NCI-H82 (cell line): ENCODE measurements around the gene CPAMD8.
A peak's percentile ranks its signal among the peaks of the same experiment; 100 is the strongest.
"Not testable (repeated sequence)": the region's sequence is repeated elsewhere in the genome, so short reads cannot be mapped to it uniquely, and the experiment has no call there.

Experiments used
- DNase-seq: peaks from one replicate; lab custom pipeline; 2025; lab: John Stamatoyannopoulos, UW

The CPAMD8 gene

DNA sequence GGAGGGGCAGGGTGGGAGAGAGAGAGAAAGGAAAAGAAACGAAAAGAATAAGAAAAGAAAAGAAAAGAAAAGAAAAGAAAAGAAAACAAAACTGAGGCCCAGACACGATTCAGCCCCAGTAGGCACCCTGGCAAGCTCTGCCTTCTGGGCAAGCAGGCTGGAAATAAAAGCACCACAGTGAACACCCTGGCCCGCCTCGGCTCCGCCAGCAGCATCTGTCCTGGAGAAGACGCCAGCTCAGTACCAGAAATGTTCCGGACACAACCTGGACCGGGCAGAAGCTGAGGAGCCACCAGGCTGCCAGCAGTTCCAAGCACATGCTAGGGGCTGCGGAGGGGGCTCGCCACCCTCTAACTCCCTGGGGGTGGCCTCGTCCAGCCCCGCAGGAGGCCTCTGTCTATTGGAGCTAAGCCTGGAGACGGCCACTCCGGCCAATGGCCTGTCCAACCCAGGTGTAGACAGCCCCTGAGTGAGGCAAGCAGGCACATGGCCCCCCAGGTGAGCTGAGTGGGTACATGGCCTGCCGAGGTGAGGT is 11.4 kb upstream of the CPAMD8 start:
- no peak for DNase-seq

DNA sequence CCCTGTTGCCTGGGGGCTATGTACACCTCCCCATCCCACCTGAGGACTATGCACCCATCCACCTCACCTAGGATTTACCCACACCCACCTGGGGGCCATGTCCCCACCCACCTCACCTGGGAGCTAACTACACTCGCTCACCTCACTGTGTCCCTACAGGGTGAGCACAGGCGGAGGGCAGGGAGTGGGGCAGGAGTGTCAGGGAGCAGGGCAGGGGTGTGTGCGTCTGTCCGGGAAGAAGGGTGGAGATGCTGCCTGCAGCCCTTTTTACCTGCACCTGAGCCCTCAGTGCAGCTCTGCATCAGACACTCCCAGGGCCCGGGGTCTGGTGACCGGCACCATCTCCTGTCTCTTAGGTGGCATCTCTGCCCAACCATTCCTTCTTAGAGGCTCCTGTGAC is 10.6 kb upstream of the CPAMD8 start:
- no peak for DNase-seq

- DNase-seq: no peak
Observed at GRCh38 chr19:17036640-17037039, 10.0 kb upstream of the CPAMD8 start.

DNA sequence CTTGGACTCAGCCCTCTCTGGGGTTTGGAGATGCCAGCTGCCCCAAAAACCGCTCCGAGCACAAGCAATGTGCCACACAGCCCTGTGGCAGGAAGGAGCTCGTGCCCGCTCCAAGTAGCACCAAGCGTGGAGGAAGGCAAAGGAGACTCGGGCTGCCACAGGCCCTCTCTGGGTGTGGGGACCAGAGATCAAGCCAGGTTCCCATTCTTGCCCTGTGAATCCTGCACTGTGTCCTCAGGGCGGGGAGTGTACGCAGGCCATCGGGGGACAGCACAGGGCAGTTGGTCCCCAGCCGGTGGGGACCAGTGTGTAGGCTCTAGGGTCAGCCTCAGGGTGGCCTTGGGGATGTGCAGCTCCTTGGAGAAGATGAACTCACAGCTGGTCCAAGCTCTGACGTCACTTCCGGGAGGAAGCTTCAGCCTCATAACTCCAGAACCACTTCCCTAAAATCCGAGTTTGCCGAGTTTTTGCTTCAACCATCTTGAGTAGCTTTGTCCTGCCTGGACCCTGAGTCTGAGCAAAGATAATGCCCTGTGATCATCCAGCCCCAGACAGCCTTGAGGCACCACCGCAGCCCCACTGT is 9.3 kb upstream of the CPAMD8 start:
- DNase-seq: peak; percentile 47

GRCh38 chr19:17031741-17032140 is 5.1 kb upstream of the CPAMD8 start:
- DNase-seq: no peak

DNA sequence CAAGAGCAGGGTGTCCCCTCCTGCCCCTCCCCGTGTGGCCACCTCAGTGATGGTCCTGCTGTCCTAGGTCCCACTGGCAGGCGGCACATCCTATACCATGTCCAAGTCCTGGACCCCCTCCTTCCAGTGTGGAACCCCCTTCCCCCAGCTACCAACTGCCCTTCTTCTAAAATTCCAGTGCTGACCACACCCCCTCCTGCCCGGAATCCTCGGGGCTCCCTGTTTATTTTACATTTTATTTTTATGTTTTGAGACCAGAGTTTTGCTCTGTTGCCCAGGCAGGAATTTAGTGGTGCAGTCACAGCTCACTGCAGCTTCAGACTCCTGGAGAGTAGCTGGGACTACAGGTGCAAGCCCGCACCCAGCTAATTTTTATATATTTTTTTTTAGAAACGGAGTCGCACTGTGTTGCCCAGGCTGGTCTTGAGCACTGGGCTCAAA is 945 bp upstream of the CPAMD8 start:
- no peak for DNase-seq

DNA sequence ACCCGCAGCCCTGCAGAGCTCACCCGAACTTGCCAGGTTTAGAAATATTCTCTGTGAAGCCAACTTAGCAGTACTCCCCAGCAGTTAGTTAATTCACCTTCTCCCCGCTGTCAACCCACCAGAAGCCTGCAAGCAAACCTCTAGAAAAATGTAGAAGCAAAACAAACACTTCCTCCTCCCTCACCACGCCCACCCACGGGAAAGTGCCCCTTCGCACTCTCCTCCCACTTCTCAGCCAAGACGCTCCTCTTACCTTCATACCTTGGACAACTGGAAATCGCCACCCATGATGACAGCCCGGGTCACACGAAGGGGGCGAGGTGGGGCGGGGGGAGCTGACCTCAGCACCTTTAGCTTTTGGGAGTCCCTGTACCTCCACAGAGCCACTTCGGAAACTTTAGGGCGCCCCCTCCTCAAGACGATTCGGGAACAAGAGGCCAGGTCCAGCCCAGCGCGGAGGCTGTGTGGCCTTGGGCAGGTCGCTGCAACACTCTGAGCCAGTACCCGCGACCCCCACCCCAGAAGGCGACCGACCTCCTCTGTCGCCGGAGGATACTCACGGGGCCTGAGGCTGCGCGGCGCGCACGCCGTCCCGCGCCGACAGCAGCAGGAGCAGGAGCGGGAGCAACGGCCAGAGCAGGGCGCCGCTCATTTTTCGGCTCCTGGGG is 485 bp downstream of the CPAMD8 start:
- no peak for DNase-seq

- DNase-seq: no peak
Observed at GRCh38 chr19:17025361-17025760, 1.2 kb downstream of the CPAMD8 start.

- peak; percentile 67 for DNase-seq
Observed at GRCh38 chr19:17024941-17025340, 1.7 kb downstream of the CPAMD8 start.

DNA sequence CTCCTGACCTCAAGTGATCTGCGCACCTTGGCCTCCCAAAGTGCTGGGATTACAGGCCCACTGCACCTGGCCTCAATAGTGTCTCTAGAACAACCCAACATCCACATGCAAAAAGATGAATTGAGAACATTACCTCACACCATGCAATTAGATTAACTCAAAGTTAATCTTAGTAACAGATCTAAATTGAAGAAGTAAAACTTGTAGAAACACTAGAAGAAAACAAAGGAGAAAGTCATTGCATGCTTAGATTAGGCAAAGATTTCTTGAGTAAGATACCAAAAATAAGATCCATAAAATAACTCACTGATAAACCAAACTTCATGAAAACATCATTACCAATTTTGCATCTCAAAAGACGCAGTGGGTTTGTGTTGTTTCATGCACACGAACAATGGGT is 2.8 kb downstream of the CPAMD8 start:
- no peak for DNase-seq

DNA sequence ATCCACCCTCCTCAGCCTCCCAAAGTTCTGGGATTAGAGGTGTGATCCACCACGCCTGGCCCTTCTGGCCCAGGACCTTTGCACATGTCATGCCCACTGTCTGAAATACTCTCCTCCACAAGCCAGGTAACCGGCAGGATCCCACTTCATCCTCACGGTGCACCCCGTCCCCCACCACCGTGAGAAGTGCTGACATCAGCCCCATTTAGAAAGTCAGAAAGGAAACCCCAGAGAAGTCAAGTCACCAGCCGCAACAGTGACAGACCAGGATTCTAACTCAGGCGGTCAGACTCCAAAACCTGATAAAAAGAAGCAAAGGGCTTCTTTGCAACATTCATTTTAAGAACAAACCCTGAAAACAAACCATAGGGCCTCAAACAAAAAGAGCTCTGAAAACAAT is 3.9 kb downstream of the CPAMD8 start:
- DNase-seq: no peak

- no peak for DNase-seq
Observed at GRCh38 chr19:17021793-17022590, 4.6 kb downstream of the CPAMD8 start.

DNA sequence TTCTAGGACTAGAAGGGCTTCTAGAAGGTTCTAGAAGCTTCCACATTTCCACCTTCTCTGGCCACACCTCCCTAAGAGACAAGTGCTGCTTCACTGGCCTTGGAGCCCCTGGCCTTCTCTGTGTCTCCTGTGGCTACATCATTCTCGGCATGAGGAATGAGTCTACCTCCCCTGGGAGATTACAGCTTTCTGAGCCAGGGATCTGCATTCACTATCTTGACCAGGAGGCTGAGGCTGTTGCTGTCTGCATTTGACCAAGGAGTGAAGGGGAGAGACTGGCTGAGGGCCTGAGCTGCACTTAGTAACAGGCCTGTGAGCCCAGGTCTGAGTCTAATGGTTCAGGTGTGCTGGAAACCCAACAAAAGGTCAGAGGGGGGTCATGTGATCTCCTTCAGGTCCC is 5.3 kb downstream of the CPAMD8 start:
- DNase-seq: no peak

DNA sequence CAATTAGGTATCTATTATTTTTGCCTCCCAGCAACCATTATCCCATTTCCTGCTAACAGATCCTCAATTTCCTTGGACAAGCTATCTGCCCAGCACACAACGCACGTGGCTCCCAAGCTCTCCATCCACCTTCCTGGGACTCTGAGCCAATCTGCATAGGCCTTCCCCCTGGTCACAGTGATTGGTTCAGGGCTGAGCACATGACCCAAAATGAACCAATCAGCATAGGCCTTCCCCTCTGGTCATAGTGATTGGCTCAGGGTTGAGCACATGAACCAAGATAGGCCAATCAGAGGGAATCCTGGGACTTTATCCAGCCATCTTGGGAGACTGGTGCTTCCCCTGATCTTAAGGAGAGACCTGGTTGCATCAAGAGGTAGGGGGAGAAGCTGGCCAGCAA is 5.8 kb downstream of the CPAMD8 start:
- DNase-seq: peak; percentile 51

- no peak for DNase-seq
Observed at GRCh38 chr19:17020385-17020784, 6.2 kb downstream of the CPAMD8 start.

DNA sequence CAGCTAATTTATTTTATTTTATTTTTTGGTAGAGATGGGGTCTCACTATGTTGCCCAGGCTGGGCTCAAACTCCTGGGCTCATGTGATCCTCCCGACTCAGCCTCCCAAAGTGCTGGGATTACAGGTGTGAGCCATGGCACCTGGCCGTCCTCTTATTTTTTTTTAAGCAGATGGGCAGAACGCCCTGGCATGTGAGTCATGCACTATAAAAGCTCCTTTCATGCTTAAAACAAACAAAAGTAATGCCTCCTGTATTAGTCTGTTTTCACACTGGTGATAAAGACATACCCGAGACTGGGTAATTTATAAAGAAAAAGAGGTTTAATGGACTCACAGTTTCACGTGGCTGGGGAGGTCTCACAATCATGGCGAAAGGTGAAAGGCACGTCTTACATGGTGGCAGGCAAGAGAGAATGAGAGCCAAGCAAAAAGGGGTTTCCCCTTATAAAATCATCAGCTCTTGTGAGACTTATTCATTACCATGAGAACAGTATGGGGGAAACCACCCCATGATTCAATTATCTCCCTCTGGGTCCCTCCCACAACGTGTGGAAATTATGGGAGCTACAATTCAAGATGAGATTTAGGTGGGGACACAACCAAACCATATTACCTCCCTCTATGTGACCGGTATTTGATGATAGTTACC is 12.3 kb downstream of the CPAMD8 start:
- DNase-seq: not testable (repeated sequence)

DNA sequence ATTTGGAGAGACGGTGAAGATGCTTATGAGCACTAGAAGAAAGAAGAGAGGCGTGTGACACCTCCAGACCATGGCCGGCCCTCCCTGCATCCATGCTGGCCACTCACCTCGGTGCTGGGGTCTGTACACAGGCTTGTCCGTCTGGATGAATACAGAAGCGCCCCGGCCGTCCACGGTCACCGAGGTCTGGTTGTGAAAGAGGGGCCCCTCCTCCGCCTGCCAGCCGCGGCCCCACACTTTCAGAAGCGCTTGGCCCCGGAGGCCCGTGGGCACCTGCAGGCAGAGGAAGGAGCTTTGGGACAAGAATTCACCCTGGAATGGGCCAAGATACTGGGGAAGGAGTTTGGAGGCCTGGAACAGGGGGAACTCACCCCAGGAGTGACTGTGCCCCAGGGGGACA is 15.1 kb downstream of the CPAMD8 start:
- no peak for DNase-seq

DNA sequence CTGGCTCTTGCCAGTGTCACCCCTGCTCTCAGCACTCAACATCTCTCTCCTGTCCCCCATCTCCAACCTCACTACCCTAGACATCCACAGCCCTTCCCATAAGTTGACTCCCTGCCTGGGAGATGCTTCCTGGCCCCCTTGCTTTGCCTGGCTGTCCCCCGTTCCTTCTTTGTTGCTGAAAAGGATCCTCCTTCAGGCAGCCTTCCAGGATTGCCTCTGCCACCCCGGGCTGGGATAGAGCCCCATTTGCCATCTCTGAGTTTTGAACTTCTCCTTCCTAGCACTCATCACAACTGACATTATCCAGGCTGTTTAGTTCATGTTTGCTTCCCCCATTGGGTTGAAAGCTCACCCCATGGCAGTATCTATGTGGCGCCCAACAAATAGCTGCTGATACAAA is 20.0 kb downstream of the CPAMD8 start:
- no peak for DNase-seq

- no peak for DNase-seq
Observed at GRCh38 chr19:17005000-17005399, 21.6 kb downstream of the CPAMD8 start.

- no peak for DNase-seq
Observed at GRCh38 chr19:17004386-17004785, 22.2 kb downstream of the CPAMD8 start.

DNA sequence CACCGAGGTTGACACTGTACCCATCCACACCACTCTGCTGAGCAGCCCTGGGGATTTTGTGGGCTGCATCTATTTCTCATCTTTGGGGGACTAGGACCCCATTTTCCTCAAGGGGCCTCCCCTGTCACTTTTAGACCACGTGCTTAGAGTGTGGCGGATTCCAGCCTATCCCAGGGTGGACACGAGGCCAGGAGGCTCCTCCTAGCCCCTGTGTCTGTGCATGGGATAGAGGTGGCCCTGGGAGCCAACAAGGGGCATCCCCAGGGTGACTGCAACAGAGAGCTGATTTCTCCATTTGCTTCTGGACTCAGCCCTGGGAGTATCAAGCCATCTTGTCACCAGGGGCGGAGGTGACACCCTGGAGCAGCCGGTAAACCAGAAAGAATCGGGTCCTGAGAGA is 24.2 kb downstream of the CPAMD8 start:
- DNase-seq: no peak

DNA sequence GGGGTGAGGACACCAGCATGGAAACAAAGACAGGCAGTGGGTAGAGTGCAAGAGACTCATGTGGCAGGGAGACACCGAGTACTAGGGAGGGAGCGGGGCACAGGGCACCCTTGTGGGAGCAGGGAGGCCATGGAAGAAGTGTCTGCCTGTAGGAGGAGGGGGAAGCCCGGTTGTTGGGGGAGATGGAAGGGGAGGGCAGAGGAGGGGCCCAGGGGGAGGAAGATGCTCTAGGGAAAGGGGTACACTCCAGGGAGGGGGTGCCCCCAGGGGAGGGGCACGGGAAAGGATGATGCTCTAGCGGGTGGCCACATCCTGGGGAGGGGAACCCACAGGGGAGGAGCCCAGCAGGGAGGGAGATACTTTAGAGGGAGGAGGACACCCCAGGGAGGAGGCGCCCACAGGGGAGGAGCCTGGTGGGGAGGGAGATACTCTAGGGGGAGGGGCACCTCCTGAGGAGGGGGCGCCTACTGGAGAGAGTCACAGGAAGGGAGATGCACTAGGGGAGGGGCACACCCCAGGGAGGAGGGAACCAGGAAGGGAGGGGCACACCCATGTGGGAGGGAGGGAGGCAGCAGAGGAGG is 24.9 kb downstream of the CPAMD8 start:
- no peak for DNase-seq
